ENCODE measurements around the gene XIRP2. TPM values are rescaled to one million over a fixed set of nuclear protein-coding genes. Genes with fewer than 3 reads are reported as not detected.
A peak's percentile ranks its signal among the peaks of the same experiment; 100 is the strongest.

The XIRP2 gene
- total RNA-seq, 1 donor from 2014 or later, result 0.25 TPM

DNA sequence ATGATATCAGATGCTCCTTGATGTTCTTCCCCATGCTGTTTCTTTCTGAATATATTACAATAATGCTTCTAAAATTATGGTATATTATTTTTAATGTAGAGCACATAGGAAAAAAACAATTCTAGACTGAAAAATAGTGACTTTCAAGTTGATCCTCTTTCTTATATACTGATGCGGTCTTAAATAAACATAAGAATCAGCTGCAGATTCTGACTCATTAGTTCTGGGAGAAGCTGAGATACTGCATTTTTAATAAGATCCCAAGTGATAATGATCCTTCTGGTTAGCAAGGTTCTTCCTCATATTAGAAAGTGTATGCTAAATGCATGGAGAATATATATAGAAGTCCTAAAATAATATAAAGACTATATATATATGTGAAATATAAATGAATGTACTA is 124.9 kb downstream of the XIRP2 start:
- H4K20me1 ChIP-seq (ENCODE audit: insufficient read depth, low read length), result no peaks in the 10 kb centered on the region
- no peaks in the 10 kb centered on the region for H3K27me3 Mint-ChIP-seq (ENCODE audit: low read depth, unreplicated experiment)
- H3K9me3 ChIP-seq (ENCODE audit: insufficient read depth, low read depth, low read length), result no peaks in the 10 kb centered on the region
- no peak overlapping the region for H3K27ac ChIP-seq (ENCODE audit: low read depth, low read length)
- H3K4me1 Mint-ChIP-seq (ENCODE audit: low read depth, unreplicated experiment), result no peaks in the 10 kb centered on the region
- no peak overlapping the region for H3K4me2 ChIP-seq (ENCODE audit: low read length)
- H3K79me2 ChIP-seq (ENCODE audit: insufficient read depth, low read length), result no peaks in the 10 kb centered on the region
- no peak overlapping the region for H3K9ac ChIP-seq (ENCODE audit: low read length)
- H2AFZ ChIP-seq (ENCODE audit: low read depth, low read length), result no peak overlapping the region
- DNase-seq (ENCODE audit: low read depth) (peak; percentile 52), FAIRE-seq (no peak)
- H3K36me3 ChIP-seq (ENCODE audit: insufficient read depth, low read length), result no peaks in the 10 kb centered on the region
- TF ChIP-seq, protein P1, sequence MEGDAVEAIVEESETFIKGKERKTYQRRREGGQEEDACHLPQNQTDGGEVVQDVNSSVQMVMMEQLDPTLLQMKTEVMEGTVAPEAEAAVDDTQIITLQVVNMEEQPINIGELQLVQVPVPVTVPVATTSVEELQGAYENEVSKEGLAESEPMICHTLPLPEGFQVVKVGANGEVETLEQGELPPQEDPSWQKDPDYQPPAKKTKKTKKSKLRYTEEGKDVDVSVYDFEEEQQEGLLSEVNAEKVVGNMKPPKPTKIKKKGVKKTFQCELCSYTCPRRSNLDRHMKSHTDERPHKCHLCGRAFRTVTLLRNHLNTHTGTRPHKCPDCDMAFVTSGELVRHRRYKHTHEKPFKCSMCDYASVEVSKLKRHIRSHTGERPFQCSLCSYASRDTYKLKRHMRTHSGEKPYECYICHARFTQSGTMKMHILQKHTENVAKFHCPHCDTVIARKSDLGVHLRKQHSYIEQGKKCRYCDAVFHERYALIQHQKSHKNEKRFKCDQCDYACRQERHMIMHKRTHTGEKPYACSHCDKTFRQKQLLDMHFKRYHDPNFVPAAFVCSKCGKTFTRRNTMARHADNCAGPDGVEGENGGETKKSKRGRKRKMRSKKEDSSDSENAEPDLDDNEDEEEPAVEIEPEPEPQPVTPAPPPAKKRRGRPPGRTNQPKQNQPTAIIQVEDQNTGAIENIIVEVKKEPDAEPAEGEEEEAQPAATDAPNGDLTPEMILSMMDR (IDR thresholded peaks at IDR 0.05; ENCODE audit: insufficient read depth, low read depth, low read length), result no peak
- H3K4me3 ChIP-seq (ENCODE audit: insufficient read depth, low read depth, low read length), result no peak overlapping the region
- no peaks in the 10 kb centered on the region for H3K36me3 Mint-ChIP-seq (ENCODE audit: low read depth, unreplicated experiment)
- H3K4me3 Mint-ChIP-seq (ENCODE audit: unreplicated experiment), result no peak overlapping the region
- H3K9me3 Mint-ChIP-seq (ENCODE audit: unreplicated experiment), result peaks cover 1% of the 10 kb centered on the region
- no peaks in the 10 kb centered on the region for H3K4me1 ChIP-seq (ENCODE audit: insufficient read depth, low read length)
- no peaks in the 10 kb centered on the region for H3K27me3 ChIP-seq (ENCODE audit: insufficient read depth, low read length)
- H3K27ac Mint-ChIP-seq (ENCODE audit: unreplicated experiment), result no peak overlapping the region

DNA sequence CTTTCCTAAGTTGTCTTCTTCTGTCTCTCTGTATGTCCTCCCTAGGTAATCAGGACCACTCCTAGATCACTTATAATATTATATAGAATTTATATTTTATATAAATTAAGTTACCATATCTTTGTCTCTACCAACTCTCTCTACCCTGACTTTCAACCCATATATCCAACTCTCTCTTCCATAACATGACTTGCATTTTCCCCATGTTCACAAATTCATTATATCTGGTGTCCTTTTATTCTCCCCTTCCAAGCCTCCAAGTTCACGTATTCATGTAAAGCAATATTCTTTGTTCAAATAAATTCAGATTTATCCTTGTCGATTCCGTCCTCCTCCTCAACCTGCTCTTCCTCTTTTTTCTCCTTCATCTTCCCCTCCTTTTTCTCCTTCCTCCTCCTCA is 127.5 kb downstream of the XIRP2 start:
- Histone ChIP-seq H3K9ac (ENCODE audit: low read length) (no peak overlapping the region), H3K36me3 (ENCODE audit: insufficient read depth, low read length) (no peaks in the 10 kb centered on the region), H3K4me2 (ENCODE audit: low read length) (no peak overlapping the region), H3K4me1 (ENCODE audit: insufficient read depth, low read length) (no peaks in the 10 kb centered on the region), H3K4me3 (ENCODE audit: insufficient read depth, low read depth, low read length) (no peak overlapping the region), H3K27ac (ENCODE audit: low read depth, low read length) (no peak overlapping the region), H2AFZ (ENCODE audit: low read depth, low read length) (no peak overlapping the region), H3K79me2 (ENCODE audit: insufficient read depth, low read length) (no peaks in the 10 kb centered on the region), H4K20me1 (ENCODE audit: insufficient read depth, low read length) (no peaks in the 10 kb centered on the region), H3K9me3 (ENCODE audit: insufficient read depth, low read depth, low read length) (no peaks in the 10 kb centered on the region), H3K27me3 (ENCODE audit: insufficient read depth, low read length) (no peaks in the 10 kb centered on the region)
- H3K4me3 Mint-ChIP-seq (ENCODE audit: unreplicated experiment), result no peak overlapping the region
- H3K36me3 Mint-ChIP-seq (ENCODE audit: low read depth, unreplicated experiment), result no peaks in the 10 kb centered on the region
- FAIRE-seq (no peak), DNase-seq (ENCODE audit: low read depth) (no peak)
- H3K4me1 Mint-ChIP-seq (ENCODE audit: low read depth, unreplicated experiment), result no peaks in the 10 kb centered on the region
- TF ChIP-seq, protein P1 (IDR thresholded peaks at IDR 0.05; ENCODE audit: insufficient read depth, low read depth, low read length), result no peak
- TF ChIP-seq EZH2 (IDR thresholded peaks at IDR 0.05; ENCODE audit: insufficient read depth, low read length), result no peak
- H3K27me3 Mint-ChIP-seq (ENCODE audit: low read depth, unreplicated experiment), result no peaks in the 10 kb centered on the region
- peaks cover 1% of the 10 kb centered on the region for H3K9me3 Mint-ChIP-seq (ENCODE audit: unreplicated experiment)
- no peak overlapping the region for H3K27ac Mint-ChIP-seq (ENCODE audit: unreplicated experiment)

DNA sequence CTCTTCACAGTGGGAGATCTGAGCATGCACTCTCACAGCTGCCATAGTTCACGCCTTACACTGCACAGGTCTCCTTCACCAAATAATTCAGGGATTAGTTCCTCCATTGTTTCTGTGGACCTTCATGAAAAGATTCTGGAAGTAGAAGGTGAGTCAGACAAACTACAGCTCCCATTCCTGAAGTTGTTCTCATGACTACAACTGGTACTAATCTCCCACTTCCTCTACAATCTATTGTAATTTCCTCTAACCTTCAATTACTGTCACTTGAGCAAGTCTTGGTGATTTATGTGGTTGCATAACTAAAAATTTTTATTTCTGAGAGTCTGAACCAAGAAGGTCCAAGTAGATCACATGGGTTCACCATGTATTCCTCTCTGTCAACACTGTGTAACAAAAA is 128.7 kb downstream of the XIRP2 start:
- Histone ChIP-seq H3K27me3 (ENCODE audit: insufficient read depth, low read length) (no peaks in the 10 kb centered on the region), H3K9ac (ENCODE audit: low read length) (no peak overlapping the region), H3K36me3 (ENCODE audit: insufficient read depth, low read length) (no peaks in the 10 kb centered on the region), H3K4me1 (ENCODE audit: insufficient read depth, low read length) (no peaks in the 10 kb centered on the region), H3K4me3 (ENCODE audit: insufficient read depth, low read depth, low read length) (no peak overlapping the region), H3K27ac (ENCODE audit: low read depth, low read length) (no peak overlapping the region), H3K4me2 (ENCODE audit: low read length) (no peak overlapping the region), H4K20me1 (ENCODE audit: insufficient read depth, low read length) (no peaks in the 10 kb centered on the region), H3K9me3 (ENCODE audit: insufficient read depth, low read depth, low read length) (no peaks in the 10 kb centered on the region), H2AFZ (ENCODE audit: low read depth, low read length) (no peak overlapping the region), H3K79me2 (ENCODE audit: insufficient read depth, low read length) (no peaks in the 10 kb centered on the region)
- Mint-ChIP-seq H3K27me3 (ENCODE audit: low read depth, unreplicated experiment) (no peaks in the 10 kb centered on the region), H3K36me3 (ENCODE audit: low read depth, unreplicated experiment) (no peaks in the 10 kb centered on the region), H3K27ac (ENCODE audit: unreplicated experiment) (no peak overlapping the region), H3K4me1 (ENCODE audit: low read depth, unreplicated experiment) (no peaks in the 10 kb centered on the region), H3K9me3 (ENCODE audit: unreplicated experiment) (no peaks in the 10 kb centered on the region), H3K4me3 (ENCODE audit: unreplicated experiment) (no peak overlapping the region)
- TF ChIP-seq, protein P1 (IDR thresholded peaks at IDR 0.05; ENCODE audit: insufficient read depth, low read depth, low read length), result no peak
- no peak for TF ChIP-seq EZH2 (IDR thresholded peaks at IDR 0.05; ENCODE audit: insufficient read depth, low read length)
- no peak for FAIRE-seq
- no peak for DNase-seq (ENCODE audit: low read depth)
